ENCODE measurements around the gene ACTN4. TPM values are rescaled to one million over a fixed set of nuclear protein-coding genes. Genes with fewer than 3 reads are reported as not detected.

The ACTN4 gene
- total and polyA plus RNA-seq, 10 of the 15 experiments (the other 5 are each of a cell fraction or from before 2014, with no cell fraction given), result 2.4 to 293 (median 72.5) TPM

DNA sequence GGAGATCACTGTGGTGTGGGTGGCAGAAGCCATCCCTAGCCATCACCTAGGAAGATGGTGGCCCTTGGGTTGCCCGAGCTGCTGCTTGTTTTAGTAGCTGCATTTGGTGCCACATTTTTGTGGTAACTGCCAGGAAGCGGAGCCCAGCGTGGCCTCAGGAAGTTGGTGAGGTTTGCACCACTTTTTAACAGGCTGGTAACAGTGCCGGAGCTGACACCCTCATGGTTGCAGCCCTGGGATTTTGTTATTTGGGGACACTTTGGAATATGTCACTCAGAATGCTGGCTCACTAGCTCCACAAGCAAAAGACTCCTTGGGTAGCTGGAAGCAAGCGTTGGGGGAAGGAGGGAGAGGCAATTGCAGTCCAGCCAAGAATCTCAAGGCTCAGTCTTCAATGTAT, 22.1 kb downstream of the ACTN4 start (continued):
- TF ChIP-seq, protein P1, sequence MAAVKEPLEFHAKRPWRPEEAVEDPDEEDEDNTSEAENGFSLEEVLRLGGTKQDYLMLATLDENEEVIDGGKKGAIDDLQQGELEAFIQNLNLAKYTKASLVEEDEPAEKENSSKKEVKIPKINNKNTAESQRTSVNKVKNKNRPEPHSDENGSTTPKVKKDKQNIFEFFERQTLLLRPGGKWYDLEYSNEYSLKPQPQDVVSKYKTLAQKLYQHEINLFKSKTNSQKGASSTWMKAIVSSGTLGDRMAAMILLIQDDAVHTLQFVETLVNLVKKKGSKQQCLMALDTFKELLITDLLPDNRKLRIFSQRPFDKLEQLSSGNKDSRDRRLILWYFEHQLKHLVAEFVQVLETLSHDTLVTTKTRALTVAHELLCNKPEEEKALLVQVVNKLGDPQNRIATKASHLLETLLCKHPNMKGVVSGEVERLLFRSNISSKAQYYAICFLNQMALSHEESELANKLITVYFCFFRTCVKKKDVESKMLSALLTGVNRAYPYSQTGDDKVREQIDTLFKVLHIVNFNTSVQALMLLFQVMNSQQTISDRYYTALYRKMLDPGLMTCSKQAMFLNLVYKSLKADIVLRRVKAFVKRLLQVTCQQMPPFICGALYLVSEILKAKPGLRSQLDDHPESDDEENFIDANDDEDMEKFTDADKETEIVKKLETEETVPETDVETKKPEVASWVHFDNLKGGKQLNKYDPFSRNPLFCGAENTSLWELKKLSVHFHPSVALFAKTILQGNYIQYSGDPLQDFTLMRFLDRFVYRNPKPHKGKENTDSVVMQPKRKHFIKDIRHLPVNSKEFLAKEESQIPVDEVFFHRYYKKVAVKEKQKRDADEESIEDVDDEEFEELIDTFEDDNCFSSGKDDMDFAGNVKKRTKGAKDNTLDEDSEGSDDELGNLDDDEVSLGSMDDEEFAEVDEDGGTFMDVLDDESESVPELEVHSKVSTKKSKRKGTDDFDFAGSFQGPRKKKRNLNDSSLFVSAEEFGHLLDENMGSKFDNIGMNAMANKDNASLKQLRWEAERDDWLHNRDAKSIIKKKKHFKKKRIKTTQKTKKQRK (IDR thresholded peaks at IDR 0.05; ENCODE audit: low read depth, low read length), result no peak
- TF ChIP-seq CHD2 (IDR thresholded peaks at IDR 0.05; ENCODE audit: borderline replicate concordance, low read depth, low read length) (no peak), ZNF207 (IDR thresholded peaks at IDR 0.05; ENCODE audit: borderline replicate concordance) (no peak), ZNF274 (IDR thresholded peaks at IDR 0.05; ENCODE audit: insufficient read depth, insufficient read length) (no peak), SREBF1 (IDR thresholded peaks at IDR 0.05; ENCODE audit: low read length) (no peak), LARP7 (IDR thresholded peaks at IDR 0.05) (no peak), RAD21 (IDR thresholded peaks at IDR 0.05; ENCODE audit: insufficient read depth, low read depth, low read length) (no peak), ZNF622 (IDR thresholded peaks at IDR 0.05) (no peak), TAF1 (IDR thresholded peaks at IDR 0.05; ENCODE audit: borderline replicate concordance, low read depth, low read length) (no peak)
- TF ChIP-seq, protein P2, sequence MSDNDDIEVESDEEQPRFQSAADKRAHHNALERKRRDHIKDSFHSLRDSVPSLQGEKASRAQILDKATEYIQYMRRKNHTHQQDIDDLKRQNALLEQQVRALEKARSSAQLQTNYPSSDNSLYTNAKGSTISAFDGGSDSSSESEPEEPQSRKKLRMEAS (IDR thresholded peaks at IDR 0.05; ENCODE audit: low read depth, low read length), result no peak
- TF ChIP-seq, protein P3, sequence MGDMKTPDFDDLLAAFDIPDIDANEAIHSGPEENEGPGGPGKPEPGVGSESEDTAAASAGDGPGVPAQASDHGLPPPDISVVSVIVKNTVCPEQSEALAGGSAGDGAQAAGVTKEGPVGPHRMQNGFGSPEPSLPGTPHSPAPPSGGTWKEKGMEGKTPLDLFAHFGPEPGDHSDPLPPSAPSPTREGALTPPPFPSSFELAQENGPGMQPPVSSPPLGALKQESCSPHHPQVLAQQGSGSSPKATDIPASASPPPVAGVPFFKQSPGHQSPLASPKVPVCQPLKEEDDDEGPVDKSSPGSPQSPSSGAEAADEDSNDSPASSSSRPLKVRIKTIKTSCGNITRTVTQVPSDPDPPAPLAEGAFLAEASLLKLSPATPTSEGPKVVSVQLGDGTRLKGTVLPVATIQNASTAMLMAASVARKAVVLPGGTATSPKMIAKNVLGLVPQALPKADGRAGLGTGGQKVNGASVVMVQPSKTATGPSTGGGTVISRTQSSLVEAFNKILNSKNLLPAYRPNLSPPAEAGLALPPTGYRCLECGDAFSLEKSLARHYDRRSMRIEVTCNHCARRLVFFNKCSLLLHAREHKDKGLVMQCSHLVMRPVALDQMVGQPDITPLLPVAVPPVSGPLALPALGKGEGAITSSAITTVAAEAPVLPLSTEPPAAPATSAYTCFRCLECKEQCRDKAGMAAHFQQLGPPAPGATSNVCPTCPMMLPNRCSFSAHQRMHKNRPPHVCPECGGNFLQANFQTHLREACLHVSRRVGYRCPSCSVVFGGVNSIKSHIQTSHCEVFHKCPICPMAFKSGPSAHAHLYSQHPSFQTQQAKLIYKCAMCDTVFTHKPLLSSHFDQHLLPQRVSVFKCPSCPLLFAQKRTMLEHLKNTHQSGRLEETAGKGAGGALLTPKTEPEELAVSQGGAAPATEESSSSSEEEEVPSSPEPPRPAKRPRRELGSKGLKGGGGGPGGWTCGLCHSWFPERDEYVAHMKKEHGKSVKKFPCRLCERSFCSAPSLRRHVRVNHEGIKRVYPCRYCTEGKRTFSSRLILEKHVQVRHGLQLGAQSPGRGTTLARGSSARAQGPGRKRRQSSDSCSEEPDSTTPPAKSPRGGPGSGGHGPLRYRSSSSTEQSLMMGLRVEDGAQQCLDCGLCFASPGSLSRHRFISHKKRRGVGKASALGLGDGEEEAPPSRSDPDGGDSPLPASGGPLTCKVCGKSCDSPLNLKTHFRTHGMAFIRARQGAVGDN (IDR thresholded peaks at IDR 0.05), result no peak

Measured in GM12878 (cell line).